Fibroblast of pulmonary artery (primary cell): ENCODE measurements around the gene SLC37A4.
A peak's percentile ranks its signal among the peaks of the same experiment; 100 is the strongest.
"Not testable (repeated sequence)": the region's sequence is repeated elsewhere in the genome, so short reads cannot be mapped to it uniquely, and the experiment has no call there.

Experiments
- DNase-seq: peaks from one replicate; pipeline ENCODE4 v3.0.0-alpha.2; 2010; ENCODE audit warnings: low read depth
- H3K4me3 ChIP-seq: replicated peaks from 2 replicates; pipeline ENCODE4 v1.5.1; 2011; ENCODE audit warnings: low read depth, mild to moderate bottlenecking, control low read depth, low read length, moderate library complexity
- TF ChIP-seq, protein P1 (sequence below): IDR thresholded peaks from 2 replicates; pipeline ENCODE4 v1.5.1; 2011; ENCODE audit warnings: mild to moderate bottlenecking, control low read depth, low read length, inconsistent platforms; ENCODE audit errors: missing control alignments

SLC37A4 gene

GRCh38 chr11:119025099-119025473 is 5.6 kb downstream of the SLC37A4 start:
- DNase-seq = no peak
- TF ChIP-seq, protein P1, sequence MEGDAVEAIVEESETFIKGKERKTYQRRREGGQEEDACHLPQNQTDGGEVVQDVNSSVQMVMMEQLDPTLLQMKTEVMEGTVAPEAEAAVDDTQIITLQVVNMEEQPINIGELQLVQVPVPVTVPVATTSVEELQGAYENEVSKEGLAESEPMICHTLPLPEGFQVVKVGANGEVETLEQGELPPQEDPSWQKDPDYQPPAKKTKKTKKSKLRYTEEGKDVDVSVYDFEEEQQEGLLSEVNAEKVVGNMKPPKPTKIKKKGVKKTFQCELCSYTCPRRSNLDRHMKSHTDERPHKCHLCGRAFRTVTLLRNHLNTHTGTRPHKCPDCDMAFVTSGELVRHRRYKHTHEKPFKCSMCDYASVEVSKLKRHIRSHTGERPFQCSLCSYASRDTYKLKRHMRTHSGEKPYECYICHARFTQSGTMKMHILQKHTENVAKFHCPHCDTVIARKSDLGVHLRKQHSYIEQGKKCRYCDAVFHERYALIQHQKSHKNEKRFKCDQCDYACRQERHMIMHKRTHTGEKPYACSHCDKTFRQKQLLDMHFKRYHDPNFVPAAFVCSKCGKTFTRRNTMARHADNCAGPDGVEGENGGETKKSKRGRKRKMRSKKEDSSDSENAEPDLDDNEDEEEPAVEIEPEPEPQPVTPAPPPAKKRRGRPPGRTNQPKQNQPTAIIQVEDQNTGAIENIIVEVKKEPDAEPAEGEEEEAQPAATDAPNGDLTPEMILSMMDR = no peak

GRCh38 chr11:119024430-119025098 is 6.1 kb downstream of the SLC37A4 start:
- TF ChIP-seq, protein P1 = no peak
- no peak overlapping the region for H3K4me3 ChIP-seq
- DNase-seq = no peak

More at GRCh38 chr11:119025099-119025473, 5.6 kb downstream of the SLC37A4 start:
- H3K4me3 ChIP-seq = no peak overlapping the region

DNA sequence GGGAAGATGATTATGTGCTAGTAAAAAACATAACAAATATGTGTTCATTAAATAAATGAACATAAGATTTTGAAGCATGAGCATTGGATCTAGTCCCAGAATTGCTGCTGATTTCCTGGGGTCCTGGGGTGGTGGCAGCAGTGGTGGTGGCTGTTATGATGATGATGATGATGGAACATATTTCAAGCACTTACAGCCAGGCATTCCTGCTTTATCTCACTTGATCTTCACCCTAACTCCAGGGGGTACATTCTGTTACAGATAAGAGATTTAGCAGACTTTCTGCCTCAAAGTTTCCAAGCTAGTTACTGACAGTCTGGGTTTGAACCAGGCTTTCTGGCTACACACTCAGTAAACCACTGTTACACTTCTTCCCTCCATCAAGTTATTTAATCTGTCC is 6.9 kb downstream of the SLC37A4 start:
- H3K4me3 ChIP-seq = no peak overlapping the region
- TF ChIP-seq, protein P1 = no peak
- DNase-seq = no peak

- DNase-seq = no peak
- TF ChIP-seq, protein P1 = no peak
- H3K4me3 ChIP-seq = no peak overlapping the region
These were observed 9.0 kb downstream of the SLC37A4 start for GRCh38 chr11:119021631-119022030.

- H3K4me3 ChIP-seq = peak overlapping the region; percentile 89
- TF ChIP-seq, protein P1 = no peak
- no peak for DNase-seq
These were observed 10.7 kb downstream of the SLC37A4 start for GRCh38 chr11:119019996-119020395.

GRCh38 chr11:119018074-119018938 is 12.4 kb downstream of the SLC37A4 start, which contains the start of the genes RPS25 and TRAPPC4:
TSS of gene RPS25 (minus strand) at chr11:119018343. CDS start at chr11:119018284, 59 bp downstream.
TSS of gene TRAPPC4 (plus strand) at chr11:119018766. CDS start at chr11:119018796, 30 bp downstream.
- DNase-seq = peak; percentile 97
- peak within 1 kb of the TSS; percentile 89 for H3K4me3 ChIP-seq
- TF ChIP-seq, protein P1 = no peak

GRCh38 chr11:119017377-119017776 is 13.3 kb downstream of the SLC37A4 start:
- peak overlapping the region; percentile 89 for H3K4me3 ChIP-seq
- DNase-seq = not testable (repeated sequence)
